Measurements from ENCODE around the gene EFNA5.
"Not testable (repeated sequence)": the region's sequence is repeated elsewhere in the genome, so short reads cannot be mapped to it uniquely, and the experiment has no call there.

The EFNA5 gene

DNA sequence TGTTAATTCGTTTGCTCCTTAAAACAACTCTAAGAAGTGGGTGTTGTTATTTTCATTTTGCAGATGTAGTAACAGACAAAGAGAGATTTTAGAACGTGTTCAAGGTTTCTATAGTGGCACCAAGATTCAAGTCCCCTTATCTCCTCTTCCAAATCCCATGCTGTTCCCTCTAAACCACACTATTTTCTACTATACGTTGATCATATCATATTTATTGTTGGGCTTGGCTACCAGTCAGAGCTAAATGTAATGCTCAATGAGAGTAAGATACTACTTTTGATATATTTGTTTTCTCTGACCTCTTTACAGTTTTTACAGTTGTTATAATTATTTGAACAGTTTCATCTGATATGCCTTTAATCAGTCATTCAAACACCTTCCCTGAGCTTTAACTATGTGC, 212.9 kb downstream of the EFNA5 start:
- in situ Hi-C loops (cut with HindIII; ENCODE audit: low sequenced_read_pairs): no loop called here

DNA sequence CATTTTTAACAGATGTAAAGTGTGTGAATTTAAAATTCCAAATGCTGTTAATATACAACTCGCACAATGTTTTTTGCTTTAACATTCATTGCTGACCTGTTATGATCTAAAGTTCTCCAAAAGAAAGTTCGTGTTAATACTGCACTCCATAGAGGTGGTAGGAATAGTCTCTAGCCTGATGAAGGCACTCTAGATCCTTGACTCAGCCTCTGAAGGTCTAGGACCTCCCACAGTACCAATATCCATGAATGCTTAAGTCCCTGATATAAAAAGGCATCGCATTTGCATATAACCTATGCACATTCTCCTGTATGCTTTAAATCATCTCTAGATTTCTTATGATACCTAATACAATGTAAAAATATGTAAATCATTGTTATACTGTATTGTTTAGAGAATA, 213.6 kb downstream of the EFNA5 start:
- TF ChIP-seq, protein P1, sequence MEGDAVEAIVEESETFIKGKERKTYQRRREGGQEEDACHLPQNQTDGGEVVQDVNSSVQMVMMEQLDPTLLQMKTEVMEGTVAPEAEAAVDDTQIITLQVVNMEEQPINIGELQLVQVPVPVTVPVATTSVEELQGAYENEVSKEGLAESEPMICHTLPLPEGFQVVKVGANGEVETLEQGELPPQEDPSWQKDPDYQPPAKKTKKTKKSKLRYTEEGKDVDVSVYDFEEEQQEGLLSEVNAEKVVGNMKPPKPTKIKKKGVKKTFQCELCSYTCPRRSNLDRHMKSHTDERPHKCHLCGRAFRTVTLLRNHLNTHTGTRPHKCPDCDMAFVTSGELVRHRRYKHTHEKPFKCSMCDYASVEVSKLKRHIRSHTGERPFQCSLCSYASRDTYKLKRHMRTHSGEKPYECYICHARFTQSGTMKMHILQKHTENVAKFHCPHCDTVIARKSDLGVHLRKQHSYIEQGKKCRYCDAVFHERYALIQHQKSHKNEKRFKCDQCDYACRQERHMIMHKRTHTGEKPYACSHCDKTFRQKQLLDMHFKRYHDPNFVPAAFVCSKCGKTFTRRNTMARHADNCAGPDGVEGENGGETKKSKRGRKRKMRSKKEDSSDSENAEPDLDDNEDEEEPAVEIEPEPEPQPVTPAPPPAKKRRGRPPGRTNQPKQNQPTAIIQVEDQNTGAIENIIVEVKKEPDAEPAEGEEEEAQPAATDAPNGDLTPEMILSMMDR (IDR thresholded peaks at IDR 0.05; ENCODE audit: low read depth, low read length, missing control alignments): no peak

More for the DNA sequence above, 212.9 kb downstream of the EFNA5 start:
- H3K4me3 ChIP-seq (ENCODE audit: low read depth, low read length): no peak overlapping the region
- TF ChIP-seq, protein P1 (IDR thresholded peaks at IDR 0.05; ENCODE audit: low read depth, low read length, missing control alignments): no peak
- no peak for DNase-seq (ENCODE audit: low read depth)

DNA sequence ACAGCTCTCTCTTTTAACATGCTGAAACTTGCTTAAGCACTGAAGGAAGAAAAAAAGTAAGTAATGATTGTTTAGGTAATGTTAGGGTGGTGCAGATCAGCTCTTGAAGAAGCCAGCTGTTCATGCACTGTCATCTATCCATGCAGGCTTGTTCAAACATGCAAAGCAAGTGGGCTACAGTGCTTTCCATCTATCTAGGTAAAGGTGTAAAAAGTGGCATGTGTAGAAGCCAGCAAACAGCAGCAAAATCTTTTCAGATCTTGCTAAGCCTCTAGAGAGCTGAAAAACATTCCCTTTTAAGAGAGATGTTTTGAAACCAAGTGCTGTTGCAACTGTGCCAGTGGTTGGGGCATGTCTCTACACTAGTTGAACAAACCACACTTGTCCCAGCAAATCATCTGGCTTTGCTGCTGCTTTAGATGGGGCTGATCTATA, 214.4 kb downstream of the EFNA5 start:
- in situ Hi-C loops (cut with HindIII; ENCODE audit: low sequenced_read_pairs): no loop called here
- TF ChIP-seq, protein P1 (IDR thresholded peaks at IDR 0.05; ENCODE audit: low read depth, low read length, missing control alignments): no peak

More for the DNA sequence above, 213.6 kb downstream of the EFNA5 start:
- DNase-seq (ENCODE audit: low read depth): no peak
- H3K4me3 ChIP-seq (ENCODE audit: low read depth, low read length): no peak overlapping the region
- in situ Hi-C loops (cut with HindIII; ENCODE audit: low sequenced_read_pairs): no loop called here

DNA sequence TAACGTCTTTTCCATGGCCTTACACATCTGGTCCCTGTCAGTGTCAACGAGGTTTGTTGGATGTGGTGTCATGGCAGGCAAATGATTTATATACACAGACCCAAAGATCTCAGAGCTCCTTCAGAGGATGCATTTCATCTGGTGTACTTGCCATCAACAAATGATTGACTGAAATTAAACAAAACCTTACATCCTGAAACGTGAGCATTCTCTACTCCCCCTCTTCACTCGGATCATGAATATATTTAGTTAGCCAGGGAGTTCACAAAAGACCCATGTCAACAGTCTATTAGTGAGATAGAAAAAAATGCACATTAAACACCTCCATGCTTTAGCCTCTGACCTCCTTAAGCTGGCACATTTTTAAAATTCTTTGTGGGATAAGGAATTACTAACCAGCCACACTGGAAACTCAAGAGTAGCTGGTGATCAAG, 215.6 kb downstream of the EFNA5 start:
- TF ChIP-seq, protein P1 (IDR thresholded peaks at IDR 0.05; ENCODE audit: low read depth, low read length, missing control alignments): no peak
- in situ Hi-C loops (cut with HindIII; ENCODE audit: low sequenced_read_pairs): no loop called here
- no peak overlapping the region for H3K4me3 ChIP-seq (ENCODE audit: low read depth, low read length)
- DNase-seq (ENCODE audit: low read depth): no peak

More for the DNA sequence above, 214.4 kb downstream of the EFNA5 start:
- H3K4me3 ChIP-seq (ENCODE audit: low read depth, low read length): no peak overlapping the region
- DNase-seq (ENCODE audit: low read depth): no peak

DNA sequence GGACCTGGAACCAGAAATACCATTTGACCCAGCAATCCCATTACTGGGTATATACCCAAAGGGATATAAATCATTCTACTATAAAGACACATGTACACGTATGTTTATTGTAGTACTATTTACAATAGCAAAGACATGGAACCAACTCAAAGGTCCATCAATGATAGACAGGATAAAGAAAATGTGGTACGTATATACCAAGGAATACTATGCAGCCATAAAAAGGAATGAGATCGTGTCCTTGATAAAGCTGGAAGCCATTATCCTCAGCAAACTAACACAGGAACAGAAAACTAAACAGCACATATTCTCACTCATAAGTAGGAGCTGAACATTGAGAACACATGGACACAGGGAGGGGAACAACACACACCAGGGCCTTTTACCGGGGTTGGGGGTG, 218.9 kb downstream of the EFNA5 start:
- not testable (repeated sequence) for DNase-seq (ENCODE audit: low read depth); H3K4me3 ChIP-seq (ENCODE audit: low read depth, low read length)
- in situ Hi-C loops (cut with HindIII; ENCODE audit: low sequenced_read_pairs): loop anchor here (5.0 kb wide), 1 partner anchor 50 kb away; no protein-coding TSS in a partner anchor

DNA sequence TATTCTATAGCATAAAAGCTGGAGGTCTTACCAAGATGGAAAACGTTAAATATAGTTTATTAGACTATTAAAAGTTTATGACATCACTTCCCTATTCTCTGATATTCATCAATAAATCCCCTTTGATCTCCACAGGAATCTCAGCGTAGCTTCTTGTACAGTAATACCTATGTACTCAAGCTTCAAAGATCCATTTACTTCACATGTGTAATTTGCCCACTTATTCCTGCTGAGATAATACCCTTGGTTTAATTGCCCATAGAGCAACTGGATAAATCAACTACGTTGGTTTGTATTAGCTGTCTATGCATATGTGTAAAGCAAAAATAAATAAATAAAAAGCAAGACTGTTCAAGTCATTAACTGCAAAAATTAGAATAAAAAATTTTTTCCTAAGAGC, 219.7 kb downstream of the EFNA5 start:
- TF ChIP-seq, protein P1 (IDR thresholded peaks at IDR 0.05; ENCODE audit: low read depth, low read length, missing control alignments): no peak
- in situ Hi-C loops (cut with HindIII; ENCODE audit: low sequenced_read_pairs): loop anchor here (5.0 kb wide), 1 partner anchor 51 kb away; no protein-coding TSS in a partner anchor
- H3K4me3 ChIP-seq (ENCODE audit: low read depth, low read length): no peak overlapping the region
- DNase-seq (ENCODE audit: low read depth): no peak

DNA sequence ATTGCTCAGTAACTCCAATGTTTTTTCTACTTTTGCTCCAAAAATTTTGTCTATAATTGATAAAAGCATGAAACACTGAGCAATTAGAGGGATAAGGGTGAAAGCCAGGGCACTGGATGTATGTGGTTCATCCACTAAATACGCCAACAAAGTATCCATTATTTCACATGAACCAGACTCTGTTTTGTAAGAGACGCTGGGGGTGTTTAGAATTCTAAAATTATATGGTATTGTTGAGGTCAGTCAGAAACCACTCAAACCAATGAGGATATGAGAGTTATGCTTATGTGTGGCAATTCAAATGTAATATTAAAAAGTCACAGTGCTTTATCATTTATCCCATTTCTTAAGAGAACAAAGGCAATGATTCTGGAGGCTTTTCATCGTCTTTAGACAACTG, 220.2 kb downstream of the EFNA5 start:
- TF ChIP-seq, protein P1 (IDR thresholded peaks at IDR 0.05; ENCODE audit: low read depth, low read length, missing control alignments): no peak
- no peak for DNase-seq (ENCODE audit: low read depth)
- in situ Hi-C loops (cut with HindIII; ENCODE audit: low sequenced_read_pairs): loop anchor here (5.0 kb wide), 1 partner anchor 52 kb away; no protein-coding TSS in a partner anchor
- H3K4me3 ChIP-seq (ENCODE audit: low read depth, low read length): no peak overlapping the region

All from astrocyte of the cerebellum (primary cell).